ENCODE measurements around the gene FARS2. TPM values are rescaled to one million over a fixed set of nuclear protein-coding genes. Genes with fewer than 3 reads are reported as not detected.

Gene FARS2
- total and polyA plus RNA-seq, 2 donors (not counting 1 experiment from before 2014, with no cell fraction given) = 33.0 to 35.5 TPM

GRCh38 chr6:5751525-5752390 is 490.4 kb downstream of the FARS2 start:
- H4K20me1 ChIP-seq (ENCODE audit: control insufficient read depth, insufficient read depth, low read length, poor library complexity, severe bottlenecking) = no peaks in the 10 kb centered on the region
- peaks cover 5% of the 10 kb centered on the region for H3K9me3 Mint-ChIP-seq (ENCODE audit: insufficient read depth)
- no peak overlapping the region for H3K4me2 ChIP-seq (replicated peaks; ENCODE audit: low read depth, low read length, poor library complexity, severe bottlenecking)
- H3K4me3 Mint-ChIP-seq = no peak overlapping the region
- CTCF ChIA-PET = no interaction called here
- no peak overlapping the region for H2AFZ ChIP-seq (ENCODE audit: insufficient read depth, low read depth, low read length, poor library complexity, severe bottlenecking)
- peaks cover 0 to 4% of the 10 kb centered on the region in 2 donors for H3K4me1 ChIP-seq (ENCODE audit: control insufficient read depth in 2 of 2, insufficient read depth in 2 of 2, low read length in 2 of 2)
- H3K27me3 Mint-ChIP-seq = no peaks in the 10 kb centered on the region
- WGBS (ENCODE audit: insufficient coverage) = 86% methylated on average over 3 of the region's 9 CpGs
- no peaks in the 10 kb centered on the region for H3K36me3 ChIP-seq (replicated peaks in 1 of 2; ENCODE audit: control extremely low read depth in 1 of 2, control insufficient read depth in 1 of 2, extremely low read depth in 1 of 2, insufficient read depth in 2 of 2, low read length in 1 of 2)
- H3K9me3 ChIP-seq (ENCODE audit: control extremely low read depth in 1 of 3, control insufficient read depth in 2 of 3, insufficient read depth in 1 of 3, low read length in 2 of 3) = peaks cover 0 to 26% (median 10%) of the 10 kb centered on the region in 3 donors
- no peak overlapping the region for H3K27ac ChIP-seq (ENCODE audit: low read length in 2 of 2)
- no peak overlapping the region for H3K4me3 ChIP-seq (ENCODE audit: control extremely low read depth in 1 of 5, extremely low read depth in 1 of 5, insufficient read depth in 1 of 5, low read depth in 2 of 5, low read length in 4 of 5)
- H3K79me2 ChIP-seq (ENCODE audit: control insufficient read depth, insufficient read depth, low read length) = no peaks in the 10 kb centered on the region
- no peak overlapping the region for H3K27ac Mint-ChIP-seq
- POLR2A ChIA-PET = no interaction called here
- no peak overlapping the region for H3K9ac ChIP-seq (ENCODE audit: low read length)
- intact Hi-C loops (cut with micrococcal nuclease) = no loop called here
- TF ChIP-seq, protein P1, sequence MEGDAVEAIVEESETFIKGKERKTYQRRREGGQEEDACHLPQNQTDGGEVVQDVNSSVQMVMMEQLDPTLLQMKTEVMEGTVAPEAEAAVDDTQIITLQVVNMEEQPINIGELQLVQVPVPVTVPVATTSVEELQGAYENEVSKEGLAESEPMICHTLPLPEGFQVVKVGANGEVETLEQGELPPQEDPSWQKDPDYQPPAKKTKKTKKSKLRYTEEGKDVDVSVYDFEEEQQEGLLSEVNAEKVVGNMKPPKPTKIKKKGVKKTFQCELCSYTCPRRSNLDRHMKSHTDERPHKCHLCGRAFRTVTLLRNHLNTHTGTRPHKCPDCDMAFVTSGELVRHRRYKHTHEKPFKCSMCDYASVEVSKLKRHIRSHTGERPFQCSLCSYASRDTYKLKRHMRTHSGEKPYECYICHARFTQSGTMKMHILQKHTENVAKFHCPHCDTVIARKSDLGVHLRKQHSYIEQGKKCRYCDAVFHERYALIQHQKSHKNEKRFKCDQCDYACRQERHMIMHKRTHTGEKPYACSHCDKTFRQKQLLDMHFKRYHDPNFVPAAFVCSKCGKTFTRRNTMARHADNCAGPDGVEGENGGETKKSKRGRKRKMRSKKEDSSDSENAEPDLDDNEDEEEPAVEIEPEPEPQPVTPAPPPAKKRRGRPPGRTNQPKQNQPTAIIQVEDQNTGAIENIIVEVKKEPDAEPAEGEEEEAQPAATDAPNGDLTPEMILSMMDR (IDR thresholded peaks at IDR 0.05) = no peak
- no peak for TF ChIP-seq EZH2 (IDR thresholded peaks at IDR 0.05; ENCODE audit: borderline replicate concordance, insufficient read depth, low read depth, low read length, poor library complexity, severe bottlenecking)
- peaks cover 17% of the 10 kb centered on the region for H3K4me1 Mint-ChIP-seq
- no peaks in the 10 kb centered on the region for H3K27me3 ChIP-seq (replicated peaks in 1 of 4; ENCODE audit: control extremely low read depth in 1 of 4, control insufficient read depth in 3 of 4, insufficient read depth in 4 of 4, low read length in 3 of 4)
- ATAC-seq (ENCODE audit: low read depth) = no peak
- no peak for DNase-seq

DNA sequence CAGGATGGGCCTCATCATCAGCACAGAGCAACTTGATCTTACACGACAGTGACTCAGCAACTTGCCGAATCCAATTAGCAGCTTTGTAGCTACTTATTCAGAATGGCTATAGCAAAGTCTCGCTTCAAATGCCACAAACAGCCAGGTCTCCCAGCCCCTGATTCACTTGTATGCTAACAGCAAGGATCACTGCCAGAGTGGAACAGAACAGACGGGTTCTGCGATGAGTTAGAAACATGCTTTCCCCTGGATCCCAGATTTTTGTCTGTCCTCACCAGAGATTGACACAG is 491.0 kb downstream of the FARS2 start:
- Histone ChIP-seq H3K27me3 (replicated peaks in 1 of 4; ENCODE audit: control extremely low read depth in 1 of 4, control insufficient read depth in 3 of 4, insufficient read depth in 4 of 4, low read length in 3 of 4) (no peaks in the 10 kb centered on the region), H3K4me1 (ENCODE audit: control insufficient read depth in 2 of 2, insufficient read depth in 2 of 2, low read length in 2 of 2) (peaks cover 0 to 4% of the 10 kb centered on the region in 2 donors), H4K20me1 (ENCODE audit: control insufficient read depth, insufficient read depth, low read length, poor library complexity, severe bottlenecking) (no peaks in the 10 kb centered on the region), H3K4me2 (replicated peaks; ENCODE audit: low read depth, low read length, poor library complexity, severe bottlenecking) (no peak overlapping the region), H3K9me3 (ENCODE audit: control extremely low read depth in 1 of 3, control insufficient read depth in 2 of 3, insufficient read depth in 1 of 3, low read length in 2 of 3) (peaks cover 0 to 26% (median 10%) of the 10 kb centered on the region in 3 donors), H2AFZ (ENCODE audit: insufficient read depth, low read depth, low read length, poor library complexity, severe bottlenecking) (no peak overlapping the region), H3K27ac (ENCODE audit: low read length in 2 of 2) (no peak overlapping the region), H3K9ac (ENCODE audit: low read length) (no peak overlapping the region), H3K79me2 (ENCODE audit: control insufficient read depth, insufficient read depth, low read length) (no peaks in the 10 kb centered on the region), H3K36me3 (replicated peaks in 1 of 2; ENCODE audit: control extremely low read depth in 1 of 2, control insufficient read depth in 1 of 2, extremely low read depth in 1 of 2, insufficient read depth in 2 of 2, low read length in 1 of 2) (no peaks in the 10 kb centered on the region), H3K4me3 (ENCODE audit: control extremely low read depth in 1 of 5, extremely low read depth in 1 of 5, insufficient read depth in 1 of 5, low read depth in 2 of 5, low read length in 4 of 5) (no peak overlapping the region)
- Mint-ChIP-seq H3K4me3 (no peak overlapping the region), H3K27ac (no peak overlapping the region), H3K27me3 (no peaks in the 10 kb centered on the region), H3K9me3 (ENCODE audit: insufficient read depth) (peaks cover 5% of the 10 kb centered on the region), H3K4me1 (peaks cover 17% of the 10 kb centered on the region)
- no peak for ATAC-seq (ENCODE audit: low read depth)
- ChIA-PET POLR2A (interaction anchor here (0.6 kb wide), 1 partner anchor 71 kb away, joined by 3 read pairs; no protein-coding TSS in a partner anchor), CTCF (no interaction called here)
- TF ChIP-seq, protein P1 (IDR thresholded peaks at IDR 0.05) = no peak
- TF ChIP-seq EZH2 (IDR thresholded peaks at IDR 0.05; ENCODE audit: borderline replicate concordance, insufficient read depth, low read depth, low read length, poor library complexity, severe bottlenecking) = no peak
- no peak for DNase-seq
- 100% methylated on average over 5 of the region's 5 CpGs for WGBS (ENCODE audit: insufficient coverage)
- intact Hi-C loops (cut with micrococcal nuclease) = no loop called here
